ENCODE results near the gene NT5C2. TPM values are rescaled to one million over a fixed set of nuclear protein-coding genes. Genes with fewer than 3 reads are reported as not detected.
"Not testable (repeated sequence)": the region's sequence is repeated elsewhere in the genome, so short reads cannot be mapped to it uniquely, and the experiment has no call there.

NT5C2 gene
- total RNA-seq, 1 experiment from 2014 or later = 40.0 TPM

GRCh38 chr10:103202319-103202718 is 9.2 kb upstream of the NT5C2 start:
- DNase-seq (ENCODE audit: low read depth) = no peak

GRCh38 chr10:103199488-103199887 is 6.4 kb upstream of the NT5C2 start:
- DNase-seq (ENCODE audit: low read depth) = no peak

DNA sequence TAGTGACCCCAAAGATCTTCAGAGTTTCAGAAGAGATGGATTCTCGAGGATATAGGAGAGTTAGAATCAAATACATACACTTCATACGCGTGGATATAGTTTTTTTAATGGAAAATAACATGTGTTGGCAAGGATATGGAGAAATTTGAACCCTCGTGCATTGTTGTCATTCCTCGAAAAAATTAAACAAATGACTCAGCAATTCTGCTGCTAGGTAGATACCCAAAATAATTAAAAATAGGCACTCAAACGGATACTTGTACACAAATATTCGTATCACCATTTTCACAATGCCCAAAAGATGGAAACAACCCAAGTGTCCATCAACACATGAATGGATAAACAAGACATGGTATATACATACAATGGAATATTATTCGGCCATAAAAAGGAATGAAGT is 5.6 kb upstream of the NT5C2 start:
- DNase-seq (ENCODE audit: low read depth) = no peak

- DNase-seq (ENCODE audit: low read depth) = no peak
Measured at GRCh38 chr10:103197903-103198302, 4.8 kb upstream of the NT5C2 start.

DNA sequence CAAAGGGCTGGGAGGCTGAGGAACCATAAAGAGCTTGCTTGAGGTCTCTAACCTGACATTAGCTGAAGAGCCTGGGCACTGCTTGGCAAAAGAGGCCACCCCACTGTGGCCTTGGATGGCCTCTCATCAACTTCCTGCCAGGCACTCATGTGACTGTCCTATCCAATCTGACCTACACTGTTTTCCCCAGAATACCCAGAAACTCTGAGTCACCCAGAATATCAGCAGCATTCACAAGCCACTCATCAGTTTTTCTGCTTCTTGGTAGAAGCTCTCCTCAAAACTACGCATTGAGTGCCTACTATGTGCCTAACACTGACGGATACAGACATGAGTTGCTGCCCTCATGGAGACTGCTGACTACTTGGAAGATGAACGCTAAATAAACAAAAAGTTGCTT is 4.1 kb upstream of the NT5C2 start:
- DNase-seq (ENCODE audit: low read depth) = peak; percentile 91

GRCh38 chr10:103196516-103196915 is 3.4 kb upstream of the NT5C2 start:
- no peak for DNase-seq (ENCODE audit: low read depth)

DNA sequence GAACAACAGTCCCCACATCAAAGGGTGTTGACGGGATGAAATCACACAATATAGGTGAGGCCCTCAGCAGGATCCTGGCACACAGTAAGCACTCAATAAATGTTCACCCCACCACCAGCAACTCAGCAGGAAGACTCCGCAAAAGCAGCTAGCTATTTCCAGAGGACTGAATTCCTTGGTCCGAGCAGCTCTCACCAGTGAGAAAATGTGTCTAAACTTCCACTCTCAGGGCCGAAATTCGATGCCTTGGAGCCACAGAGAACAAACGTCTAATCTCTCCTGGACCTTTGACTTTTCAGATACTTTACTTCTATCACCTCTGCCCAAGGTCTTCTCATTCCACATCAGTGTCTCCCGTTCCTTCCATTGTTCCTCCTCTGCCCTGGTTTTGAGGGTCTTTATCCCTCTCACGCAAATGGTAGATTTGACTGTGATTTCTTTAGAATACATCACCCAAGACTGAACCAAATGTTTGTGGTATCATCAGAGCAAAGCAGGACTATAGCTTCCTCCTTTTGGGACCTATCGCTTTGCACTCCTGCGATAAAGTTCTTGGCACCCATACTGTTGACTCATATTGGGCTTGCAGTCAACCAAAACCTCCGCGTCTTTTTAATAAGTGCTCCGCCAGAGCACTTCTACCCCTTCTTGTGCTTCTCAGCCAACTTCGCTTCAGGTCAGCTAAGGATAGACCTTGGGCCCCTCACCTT is 903 bp upstream of the NT5C2 start:
- no peak for DNase-seq (ENCODE audit: low read depth)

- peak; percentile 76 for DNase-seq (ENCODE audit: low read depth)
Measured at GRCh38 chr10:103192451-103193106, 493 bp downstream of the NT5C2 start.

DNA sequence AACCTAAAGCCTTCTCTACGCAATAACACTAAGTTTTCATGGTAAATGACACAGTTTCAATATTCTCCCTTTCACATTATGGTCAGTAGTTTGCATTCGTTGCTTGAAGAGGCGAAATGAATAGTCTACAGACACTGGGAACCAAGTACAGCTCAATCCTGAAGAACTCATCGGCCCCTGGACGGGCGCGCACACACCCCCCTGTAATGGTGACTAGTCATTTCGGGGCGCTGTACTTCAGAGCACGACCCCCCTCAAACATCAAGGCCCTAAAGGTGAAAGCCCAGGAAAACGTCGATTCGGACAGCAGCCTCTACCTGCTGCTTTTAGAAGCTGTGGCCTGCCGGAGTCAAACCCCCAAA is 1.0 kb downstream of the NT5C2 start:
- no peak for DNase-seq (ENCODE audit: low read depth)

GRCh38 chr10:103191198-103191597 is 1.9 kb downstream of the NT5C2 start:
- DNase-seq (ENCODE audit: low read depth) = not testable (repeated sequence)

DNA sequence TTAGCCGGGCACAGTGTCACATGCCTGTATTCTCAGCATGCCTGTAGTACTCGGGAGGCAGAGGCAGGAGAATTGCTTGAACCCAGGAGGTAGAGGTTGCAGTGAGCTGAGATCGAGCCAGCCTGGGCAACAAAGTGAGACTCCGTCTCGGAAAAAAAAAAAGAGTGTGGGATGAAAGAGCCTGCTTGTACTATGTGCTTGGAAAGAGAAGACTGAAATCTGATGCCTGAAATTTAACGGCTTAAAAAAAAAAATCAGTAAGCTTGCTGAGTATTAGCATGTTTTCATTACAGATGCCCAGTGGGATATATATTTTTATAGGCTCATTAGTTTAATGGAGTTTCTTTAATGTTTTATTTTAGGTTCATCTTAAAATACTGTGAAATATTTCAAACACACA is 4.2 kb downstream of the NT5C2 start:
- no peak for DNase-seq (ENCODE audit: low read depth)

GRCh38 chr10:103186128-103186527 is 6.9 kb downstream of the NT5C2 start:
- no peak for DNase-seq (ENCODE audit: low read depth)

- DNase-seq (ENCODE audit: low read depth) = no peak
Measured at GRCh38 chr10:103184615-103185014, 8.5 kb downstream of the NT5C2 start.

DNA sequence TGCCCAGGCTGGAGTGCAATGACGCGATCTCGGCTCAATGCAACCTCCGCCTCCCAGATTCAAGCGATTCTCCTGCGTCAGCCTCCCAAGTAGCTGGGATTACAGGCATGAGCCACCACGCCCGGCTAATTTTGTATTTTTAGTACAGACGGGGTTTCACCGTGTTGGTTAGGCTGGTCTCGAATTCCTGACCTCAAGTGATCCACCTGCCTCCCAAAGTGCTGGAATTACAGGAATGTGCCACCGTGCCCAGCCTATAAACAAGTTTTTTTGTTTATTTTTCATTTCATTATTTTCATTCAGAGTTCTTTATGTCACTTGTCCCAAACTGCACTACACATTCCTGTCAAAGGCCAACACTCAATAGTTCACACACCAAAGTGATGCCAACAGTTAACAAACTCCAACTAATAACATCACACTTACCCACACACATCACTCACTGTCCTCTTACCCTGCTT is 9.1 kb downstream of the NT5C2 start:
- DNase-seq (ENCODE audit: low read depth) = not testable (repeated sequence)

- DNase-seq (ENCODE audit: low read depth) = no peak
Measured at GRCh38 chr10:103181244-103181643, 11.8 kb downstream of the NT5C2 start.

DNA sequence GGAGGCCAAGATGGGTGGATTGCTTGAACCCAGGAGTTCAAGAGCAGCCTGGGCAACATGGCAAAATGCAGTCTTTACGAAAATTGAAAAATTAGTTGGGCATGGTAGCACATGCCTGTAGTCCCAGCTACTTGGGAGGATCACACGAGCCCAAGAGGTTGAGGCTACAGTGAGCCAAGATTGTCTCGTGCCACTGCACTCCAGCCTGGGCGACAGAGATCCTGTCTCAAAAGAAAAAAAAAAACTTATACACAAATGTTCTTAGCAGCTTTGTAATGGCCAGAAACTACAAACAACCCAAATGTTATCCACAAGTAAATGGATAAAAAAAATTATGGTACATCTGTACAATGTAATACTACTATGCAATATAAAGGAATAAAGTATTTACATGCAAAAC is 12.6 kb downstream of the NT5C2 start:
- DNase-seq (ENCODE audit: low read depth) = no peak

- no peak for DNase-seq (ENCODE audit: low read depth)
Measured at GRCh38 chr10:103177123-103177522, 15.9 kb downstream of the NT5C2 start.

DNA sequence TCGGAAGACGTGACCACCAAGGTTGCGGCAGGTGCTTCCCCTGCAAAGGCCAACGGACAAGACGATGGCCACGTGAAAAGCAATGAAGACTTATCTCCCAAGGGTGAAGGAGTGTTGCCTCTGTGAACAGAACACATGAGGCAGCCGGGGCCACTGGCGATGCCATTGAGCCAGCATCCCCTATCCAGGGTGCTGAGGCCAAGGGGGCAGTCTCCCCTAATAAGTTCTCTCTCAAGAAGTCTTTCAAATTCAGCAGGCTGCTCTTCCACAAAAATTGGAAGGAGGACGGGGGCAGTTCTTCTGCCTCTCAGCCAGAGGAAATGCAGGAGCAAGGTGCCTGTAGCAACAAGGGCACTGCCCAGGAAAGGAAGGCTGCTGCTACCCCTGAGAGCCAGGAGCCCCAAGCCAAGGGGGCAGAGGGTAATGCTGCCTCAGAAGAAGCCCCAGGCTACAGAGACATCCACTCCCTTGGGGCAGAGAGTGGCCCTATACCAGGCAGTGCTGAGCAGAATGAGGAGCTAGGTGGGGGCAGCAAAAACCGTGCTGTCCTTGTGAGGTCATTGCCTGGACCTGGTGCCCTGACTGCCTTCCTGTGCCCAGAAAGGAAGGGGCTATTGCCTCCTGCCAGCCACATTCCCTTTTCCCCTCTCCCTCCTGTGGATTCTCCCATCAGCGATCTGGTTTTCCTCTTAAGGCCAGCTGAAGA is 17.3 kb downstream of the NT5C2 start:
- no peak for DNase-seq (ENCODE audit: low read depth)

DNA sequence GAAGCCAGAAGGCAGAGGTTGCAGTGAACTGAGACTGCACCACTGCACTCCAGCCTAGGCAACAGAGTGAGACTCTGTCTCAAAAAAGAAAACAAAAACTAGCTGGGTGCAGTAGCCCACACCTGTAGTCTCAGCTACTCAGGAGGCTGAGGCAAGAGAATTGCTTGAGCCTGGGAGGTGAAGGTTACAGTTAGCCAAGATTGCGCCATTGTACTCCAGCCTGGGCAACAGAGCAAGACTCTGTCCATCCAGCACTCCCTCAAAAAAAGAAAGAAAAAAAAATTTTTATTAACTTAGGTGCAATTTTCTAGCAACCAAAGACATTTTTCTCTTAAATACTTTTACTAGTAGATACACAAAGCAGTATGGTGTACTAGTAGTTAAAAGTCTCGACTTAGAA is 18.7 kb downstream of the NT5C2 start:
- not testable (repeated sequence) for DNase-seq (ENCODE audit: low read depth)

GRCh38 chr10:103171278-103171677 is 21.8 kb downstream of the NT5C2 start:
- peak; percentile 15 for DNase-seq (ENCODE audit: low read depth)

DNA sequence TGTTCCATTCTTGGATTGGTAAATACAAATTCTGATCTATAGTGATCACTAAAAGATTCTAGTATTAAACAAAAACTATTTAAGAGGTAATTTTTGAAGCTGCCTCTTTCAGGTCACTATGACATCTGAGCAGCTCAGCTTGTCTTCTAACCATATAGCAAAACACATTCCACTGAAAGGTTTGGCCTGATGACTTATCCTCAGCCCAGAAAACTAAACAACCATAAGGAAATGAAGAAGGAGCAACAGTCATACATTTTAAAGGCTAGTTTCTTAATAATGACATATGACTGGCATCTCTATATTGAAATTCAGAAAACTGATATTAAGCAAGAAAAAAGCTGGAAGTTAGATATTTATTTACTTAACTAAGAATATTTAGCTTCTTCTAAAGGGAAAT is 24.6 kb downstream of the NT5C2 start:
- peak; percentile 71 for DNase-seq (ENCODE audit: low read depth)

GRCh38 chr10:103167554-103167953 is 25.5 kb downstream of the NT5C2 start:
- not testable (repeated sequence) for DNase-seq (ENCODE audit: low read depth)
